GM12878 (cell line): ENCODE results near the gene DNASE2B. TPM values are rescaled to one million over a fixed set of nuclear protein-coding genes. Genes with fewer than 3 reads are reported as not detected.

Experiments
- CUX1 ChIP-seq: IDR thresholded peaks from 2 replicates; pipeline ENCODE4 v1.6.1; 2012; ENCODE audit warnings: improper control_type of control experiment, low read depth, low read length; ENCODE audit not compliant: insufficient replicate concordance
- NKRF ChIP-seq: fragments of 450-650 bp; conservative IDR thresholded peaks from 2 replicates; pipeline ENCODE4 v1.6.1; 2017; ENCODE audit warnings: mild to moderate bottlenecking, moderate library complexity
- PRDM15 ChIP-seq: fragments of 450-650 bp; formaldehyde crosslinking; IDR thresholded peaks from 2 replicates; pipeline ENCODE4 v1.4.0; 2020; ENCODE audit warnings: mild to moderate bottlenecking, moderate library complexity
- polyA plus RNA-seq, 11 experiments: library from polyadenylated mRNA; depleted of rRNA in 4 of 11; unstranded in 6 of 11; stranded (reverse) in 5 of 11; fragments of >200 nt; fragmentation: Nextera tagmentation in 4 of 11; fragmentation: Illumina TruSeq in 1 of 11; extraction: Ambion mirVana in 4 of 11; extraction: Trizol in 1 of 11; gene quantifications; 1 replicate in 1 of 11; 2 replicates in 10 of 11; pipeline versions ENCODE4 v1.2.1 to v1.2.3, GENCODE V29; 2011 to 2016; ENCODE audit warnings: inconsistent platforms in 2 of 11, missing spikeins in 2 of 11, low read depth in 1 of 11
- total RNA-seq, 4 experiments: library from RNA; depleted of rRNA in 3 of 4; stranded (reverse); fragments of >200 nt in 3 of 4; fragmentation: Illumina TruSeq in 1 of 4; extraction: Trizol in 1 of 4; gene quantifications; 2 replicates each; pipeline versions ENCODE4 v1.2.1 to v1.2.3, GENCODE V29; 2013 to 2021

Gene DNASE2B
- total and polyA plus RNA-seq, 10 of the 15 experiments (the other 5 are each of a cell fraction or from before 2014, with no cell fraction given): not detected

GRCh38 chr1:84363622-84364021 lies 34.7 kb upstream of the DNASE2B start (continued):
- no peak for TF ChIP-seq PRDM15 (CRISPR knock-in tag)
- no peak for TF ChIP-seq NKRF
- TF ChIP-seq CUX1: no peak
